ENCODE results near the gene SLC4A8. TPM values are rescaled to one million over a fixed set of nuclear protein-coding genes. Genes with fewer than 3 reads are reported as not detected.

SLC4A8 gene
- total RNA-seq, 2 donors from 2014 or later: 0.28 to 1.1 TPM

DNA sequence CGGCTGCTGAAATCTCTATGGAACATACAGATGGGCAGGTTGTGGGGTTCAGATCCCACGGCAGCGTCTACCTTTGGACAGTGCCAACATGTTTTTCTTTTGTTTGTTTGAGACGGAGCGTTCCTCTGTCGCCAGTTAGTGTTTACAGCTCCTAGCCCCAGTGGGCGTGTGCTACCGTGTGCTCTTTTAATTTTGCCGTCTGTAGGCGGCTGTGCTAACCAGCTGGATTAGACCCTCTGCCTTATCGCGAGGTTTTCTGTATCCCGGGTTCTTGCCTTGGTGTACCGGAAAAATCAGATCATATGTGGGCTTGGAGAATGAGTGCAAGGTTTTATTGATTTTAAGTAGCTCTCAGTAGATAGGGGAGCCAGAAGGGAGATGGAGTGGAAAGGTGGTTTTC lies 23.6 kb upstream of the SLC4A8 start:
- Histone ChIP-seq H3K4me3 (no peak overlapping the region), H3K36me3 (no peaks in the 10 kb centered on the region), H3K27me3 (no peaks in the 10 kb centered on the region), H3K9me3 (no peaks in the 10 kb centered on the region), H3K27ac (no peak overlapping the region), H3K4me1 (no peaks in the 10 kb centered on the region)
- TF ChIP-seq, protein P1, sequence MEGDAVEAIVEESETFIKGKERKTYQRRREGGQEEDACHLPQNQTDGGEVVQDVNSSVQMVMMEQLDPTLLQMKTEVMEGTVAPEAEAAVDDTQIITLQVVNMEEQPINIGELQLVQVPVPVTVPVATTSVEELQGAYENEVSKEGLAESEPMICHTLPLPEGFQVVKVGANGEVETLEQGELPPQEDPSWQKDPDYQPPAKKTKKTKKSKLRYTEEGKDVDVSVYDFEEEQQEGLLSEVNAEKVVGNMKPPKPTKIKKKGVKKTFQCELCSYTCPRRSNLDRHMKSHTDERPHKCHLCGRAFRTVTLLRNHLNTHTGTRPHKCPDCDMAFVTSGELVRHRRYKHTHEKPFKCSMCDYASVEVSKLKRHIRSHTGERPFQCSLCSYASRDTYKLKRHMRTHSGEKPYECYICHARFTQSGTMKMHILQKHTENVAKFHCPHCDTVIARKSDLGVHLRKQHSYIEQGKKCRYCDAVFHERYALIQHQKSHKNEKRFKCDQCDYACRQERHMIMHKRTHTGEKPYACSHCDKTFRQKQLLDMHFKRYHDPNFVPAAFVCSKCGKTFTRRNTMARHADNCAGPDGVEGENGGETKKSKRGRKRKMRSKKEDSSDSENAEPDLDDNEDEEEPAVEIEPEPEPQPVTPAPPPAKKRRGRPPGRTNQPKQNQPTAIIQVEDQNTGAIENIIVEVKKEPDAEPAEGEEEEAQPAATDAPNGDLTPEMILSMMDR (IDR thresholded peaks at IDR 0.05): no peak
- no peak for DNase-seq (ENCODE audit: low spot score)

DNA sequence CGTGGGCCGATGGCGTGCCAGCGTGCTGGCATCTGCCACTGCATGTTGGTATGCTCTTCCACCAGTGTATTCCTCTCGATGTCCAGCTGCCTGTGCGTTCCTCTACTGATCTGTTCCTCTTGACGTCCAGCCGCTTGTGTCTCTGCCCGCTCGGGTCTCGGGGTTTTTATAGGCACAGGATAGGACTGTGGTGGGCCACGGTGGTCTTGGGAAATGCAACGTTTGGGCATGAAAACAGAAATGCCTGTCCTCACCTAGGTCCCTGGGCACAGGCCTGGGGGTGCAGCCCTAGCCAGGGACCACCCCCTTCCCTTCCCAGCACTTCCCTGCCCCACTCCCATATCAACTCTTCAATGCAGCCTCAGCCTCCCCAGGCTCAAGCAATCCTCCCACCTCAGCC lies 23.1 kb upstream of the SLC4A8 start:
- H3K36me3 ChIP-seq: no peaks in the 10 kb centered on the region
- no peak for DNase-seq (ENCODE audit: low spot score)
- H3K9me3 ChIP-seq: no peaks in the 10 kb centered on the region
- no peaks in the 10 kb centered on the region for H3K27me3 ChIP-seq
- TF ChIP-seq, protein P1 (IDR thresholded peaks at IDR 0.05): no peak
- H3K27ac ChIP-seq: no peak overlapping the region
- H3K4me1 ChIP-seq: no peaks in the 10 kb centered on the region
- H3K4me3 ChIP-seq: no peak overlapping the region

GRCh38 chr12:51401900-51402299 lies 22.7 kb upstream of the SLC4A8 start:
- H3K4me3 ChIP-seq: no peak overlapping the region
- H3K27ac ChIP-seq: no peak overlapping the region
- no peaks in the 10 kb centered on the region for H3K4me1 ChIP-seq
- no peak for DNase-seq (ENCODE audit: low spot score)
- TF ChIP-seq, protein P1 (IDR thresholded peaks at IDR 0.05): no peak
- H3K27me3 ChIP-seq: no peaks in the 10 kb centered on the region
- no peaks in the 10 kb centered on the region for H3K9me3 ChIP-seq
- H3K36me3 ChIP-seq: no peaks in the 10 kb centered on the region

GRCh38 chr12:51403159-51403558 lies 21.5 kb upstream of the SLC4A8 start:
- TF ChIP-seq, protein P1 (IDR thresholded peaks at IDR 0.05): no peak
- Histone ChIP-seq H3K36me3 (no peaks in the 10 kb centered on the region), H3K27me3 (no peaks in the 10 kb centered on the region), H3K4me3 (no peak overlapping the region), H3K27ac (no peak overlapping the region), H3K4me1 (no peaks in the 10 kb centered on the region), H3K9me3 (no peaks in the 10 kb centered on the region)
- no peak for DNase-seq (ENCODE audit: low spot score)

- H3K9me3 ChIP-seq: no peaks in the 10 kb centered on the region
- no peaks in the 10 kb centered on the region for H3K36me3 ChIP-seq
- H3K4me3 ChIP-seq: no peak overlapping the region
- DNase-seq (ENCODE audit: low spot score): no peak
- H3K27ac ChIP-seq: no peak overlapping the region
- H3K27me3 ChIP-seq: no peaks in the 10 kb centered on the region
- H3K4me1 ChIP-seq: no peaks in the 10 kb centered on the region
- TF ChIP-seq, protein P1 (IDR thresholded peaks at IDR 0.05): no peak
Observed at GRCh38 chr12:51403681-51404136, 20.9 kb upstream of the SLC4A8 start.

DNA sequence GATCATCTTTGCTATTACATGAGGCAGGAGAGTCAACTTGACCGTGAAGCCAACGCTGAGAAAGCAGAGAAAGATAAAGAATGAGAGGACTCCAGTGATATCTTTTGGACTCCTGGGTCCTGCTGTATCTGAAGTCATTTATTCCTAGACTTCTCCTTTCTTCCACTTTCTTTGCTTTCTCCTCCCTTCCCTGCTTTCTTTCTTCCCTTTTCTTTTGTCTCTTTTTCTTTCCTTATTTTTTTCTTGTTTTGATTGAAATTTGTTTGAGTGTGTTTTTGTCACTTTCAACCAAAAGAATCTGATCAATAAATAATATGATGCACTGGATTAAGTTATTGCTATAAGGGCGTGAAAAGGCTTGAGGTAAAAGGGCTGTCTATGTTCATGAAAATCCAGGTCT lies 20.0 kb upstream of the SLC4A8 start:
- no peak for DNase-seq (ENCODE audit: low spot score)
- no peaks in the 10 kb centered on the region for H3K36me3 ChIP-seq
- TF ChIP-seq, protein P1 (IDR thresholded peaks at IDR 0.05): no peak
- no peaks in the 10 kb centered on the region for H3K4me1 ChIP-seq
- H3K4me3 ChIP-seq: no peak overlapping the region
- H3K27me3 ChIP-seq: no peaks in the 10 kb centered on the region
- no peaks in the 10 kb centered on the region for H3K9me3 ChIP-seq
- H3K27ac ChIP-seq: no peak overlapping the region

All from right atrium auricular region (tissue), 2 donors.